Epithelial cell of proximal tubule (primary cell): ENCODE data around the gene KRT6A. TPM values are rescaled to one million over a fixed set of nuclear protein-coding genes. Genes with fewer than 3 reads are reported as not detected.

Experiments
- DNase-seq: peaks from one replicate; pipeline ENCODE4 v3.0.0-alpha.2; 2011; ENCODE audit warnings: low read depth
- H3K4me3 ChIP-seq: 2 replicates; pipeline ENCODE4 v1.5.1; 2011; ENCODE audit warnings: low read depth, mild to moderate bottlenecking, low read length
- CTCF ChIP-seq: conservative IDR thresholded peaks from 2 replicates; pipeline ENCODE4 v1.5.1; 2012; ENCODE audit warnings: low read depth, mild to moderate bottlenecking, low read length
- total RNA-seq: library from RNA; depleted of rRNA; stranded (reverse); fragments of >200 nt; gene quantifications from 2 replicates; pipeline ENCODE4 v1.2.3, GENCODE V29; 2015

KRT6A gene
- total RNA-seq, 1 donor from 2014 or later: not detected

DNA sequence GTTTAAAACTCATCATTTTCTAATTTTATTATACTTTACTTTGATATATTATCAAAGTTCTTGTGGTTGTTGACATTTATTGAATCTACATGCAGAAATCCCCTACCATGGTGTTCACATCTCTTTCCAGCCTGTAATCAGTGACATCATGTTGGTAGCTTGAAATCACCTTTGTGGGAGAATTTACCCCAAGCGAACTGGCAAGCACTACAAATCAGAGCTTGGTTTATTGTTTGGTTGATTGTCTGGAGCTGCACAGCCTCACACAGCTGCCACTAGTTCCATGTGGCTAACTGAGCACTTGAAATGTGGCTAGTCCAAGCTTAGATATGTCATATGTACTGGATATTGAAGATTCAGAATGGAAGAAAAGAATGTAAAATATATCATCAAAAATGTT is 42.5 kb upstream of the KRT6A start:
- DNase-seq: no peak
- H3K4me3 ChIP-seq: no peak overlapping the region
- no peak for TF ChIP-seq CTCF

GRCh38 chr12:52534482-52534881 is 41.4 kb upstream of the KRT6A start:
- H3K4me3 ChIP-seq: no peak overlapping the region
- peak; percentile 33 for TF ChIP-seq CTCF
- DNase-seq: no peak

DNA sequence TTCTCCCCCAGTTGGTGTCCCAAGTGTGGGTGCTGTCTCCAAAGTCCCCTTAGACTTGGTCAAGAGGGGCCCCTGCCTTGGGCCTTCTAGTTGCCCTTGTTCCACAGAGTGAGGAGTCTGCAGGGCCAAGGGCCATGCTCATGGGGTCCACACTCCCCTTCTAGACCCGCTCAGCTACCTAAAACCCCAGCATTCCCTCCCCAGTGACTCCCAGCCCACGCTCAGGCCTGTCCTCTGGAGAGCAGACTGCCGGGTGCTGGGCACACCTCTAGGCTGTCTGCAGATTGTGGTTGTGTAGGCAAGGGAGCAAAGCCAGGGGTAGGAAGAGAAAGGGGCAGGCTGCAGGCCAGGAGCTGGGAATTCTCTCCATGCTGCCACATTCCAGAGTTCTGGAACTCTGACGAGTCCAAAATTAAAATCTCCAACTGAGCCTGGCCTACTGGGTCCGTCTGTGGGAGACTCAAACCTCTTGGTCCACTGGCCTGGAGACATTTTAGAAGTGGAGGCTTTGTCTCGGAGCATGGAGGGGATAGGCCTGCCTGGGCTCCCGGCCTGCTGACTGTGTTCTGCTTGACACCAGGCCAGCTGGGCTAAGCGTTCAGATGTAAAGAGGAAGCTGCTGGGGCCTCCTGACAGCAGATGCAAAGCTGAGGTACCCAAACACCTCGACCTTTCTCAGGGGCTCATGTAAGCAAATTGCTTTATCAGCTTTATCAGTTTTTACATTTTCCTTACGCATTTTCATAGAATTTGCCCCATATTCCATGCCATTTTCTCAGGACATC is 40.8 kb upstream of the KRT6A start:
- no peak overlapping the region for H3K4me3 ChIP-seq
- TF ChIP-seq CTCF: no peak
- DNase-seq: no peak

GRCh38 chr12:52532636-52533035 is 39.6 kb upstream of the KRT6A start:
- no peak overlapping the region for H3K4me3 ChIP-seq
- no peak for TF ChIP-seq CTCF
- DNase-seq: no peak

DNA sequence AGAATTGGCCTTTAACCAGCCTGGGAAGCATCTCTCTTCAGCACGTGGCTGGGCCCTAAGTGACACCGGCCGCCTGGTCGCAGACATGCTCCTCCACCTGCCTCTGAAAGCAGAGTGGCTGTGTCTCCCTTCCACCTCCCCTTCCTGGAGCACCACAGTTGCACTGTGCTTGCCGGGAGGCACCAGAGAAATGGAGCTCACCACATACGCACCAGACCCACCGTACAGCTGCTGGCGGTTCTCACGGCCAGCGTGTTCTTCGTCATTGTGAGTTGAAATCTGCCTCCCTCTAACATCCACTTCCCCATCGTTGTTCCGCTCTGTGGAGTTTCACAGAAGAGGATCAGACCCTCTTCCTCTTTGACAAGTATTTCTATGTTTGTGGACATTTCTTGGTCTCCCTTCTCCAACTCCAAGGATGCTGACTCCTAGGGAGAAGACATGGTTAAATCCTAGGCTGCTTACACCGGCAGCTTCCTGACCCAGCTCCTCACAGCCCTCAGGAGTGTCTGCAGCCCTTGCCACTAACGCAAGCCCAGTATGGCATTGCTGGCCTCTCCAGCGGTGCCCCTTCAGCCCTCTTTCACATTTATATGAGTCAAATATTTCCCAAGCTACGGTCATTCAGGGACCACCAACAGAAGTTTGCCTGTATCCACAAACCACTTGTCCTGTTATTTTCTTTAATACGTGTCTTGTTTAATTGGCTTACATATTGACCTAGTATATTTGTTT is 38.7 kb upstream of the KRT6A start:
- H3K4me3 ChIP-seq: no peak overlapping the region
- DNase-seq: no peak
- TF ChIP-seq CTCF: no peak

DNA sequence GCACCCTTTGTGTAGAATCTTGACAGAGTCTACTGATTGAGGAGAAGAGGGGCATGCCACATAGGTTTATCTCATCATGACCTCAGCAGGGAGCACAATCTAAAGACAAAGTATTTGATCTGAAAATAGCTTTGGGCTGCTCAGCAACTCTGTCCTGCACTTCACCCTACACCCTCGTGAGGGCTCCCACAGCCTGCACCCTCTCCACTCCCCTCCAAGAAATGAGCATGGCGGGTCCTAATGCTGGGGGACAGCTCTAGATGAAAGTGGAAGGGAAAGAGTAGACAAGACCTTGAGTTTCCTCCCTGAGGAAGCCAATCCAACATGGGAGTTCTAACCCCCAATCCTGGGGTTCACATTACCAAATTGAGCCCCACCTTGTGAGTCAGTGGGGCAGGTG is 37.8 kb upstream of the KRT6A start:
- no peak for DNase-seq
- no peak overlapping the region for H3K4me3 ChIP-seq
- no peak for TF ChIP-seq CTCF
